ENCODE results near the gene UBE2QL1. TPM values are rescaled to one million over a fixed set of nuclear protein-coding genes. Genes with fewer than 3 reads are reported as not detected.

UBE2QL1 gene
- total RNA-seq, 2 donors from 2014 or later, result 0.33 to 0.78 TPM

GRCh38 chr5:6539060-6539459 is 90.4 kb downstream of the UBE2QL1 start:
- intact Hi-C loops (cut with DNase I), result no loop called here
- TF ChIP-seq CTCF (IDR thresholded peaks at IDR 0.05) (no peak), POLR2A (IDR thresholded peaks at IDR 0.05) (no peak)
- Histone ChIP-seq H3K4me3 (no peak overlapping the region), H3K9me3 (no peaks in the 10 kb centered on the region), H3K27me3 (no peaks in the 10 kb centered on the region), H3K27ac (no peak overlapping the region), H3K36me3 (replicated peaks in 1 of 2; ENCODE audit: insufficient read depth in 1 of 2, low read depth in 2 of 2) (no peaks in the 10 kb centered on the region), H3K4me1 (peaks cover 10% of the 10 kb centered on the region)
- 84 to 88% methylated on average over 1 of the region's 1 CpG for WGBS, 2 donors
- DNase-seq (no peak), ATAC-seq (no peak)

- Histone ChIP-seq H3K9me3 (no peaks in the 10 kb centered on the region), H3K4me1 (peaks cover 10% of the 10 kb centered on the region), H3K27me3 (no peaks in the 10 kb centered on the region), H3K4me3 (no peak overlapping the region), H3K36me3 (replicated peaks in 1 of 2; ENCODE audit: insufficient read depth in 1 of 2, low read depth in 2 of 2) (no peaks in the 10 kb centered on the region), H3K27ac (no peak overlapping the region)
- WGBS, 2 donors, result 67 to 68% methylated on average over 6 of the region's 6 CpGs
- TF ChIP-seq POLR2A (IDR thresholded peaks at IDR 0.05) (no peak), CTCF (IDR thresholded peaks at IDR 0.05) (no peak)
- intact Hi-C loops (cut with DNase I), result no loop called here
- ATAC-seq (no peak), DNase-seq (no peak)
Observed at GRCh38 chr5:6540111-6540827, 91.6 kb downstream of the UBE2QL1 start.

- no peak for DNase-seq
- Histone ChIP-seq H3K36me3 (replicated peaks in 1 of 2; ENCODE audit: insufficient read depth in 1 of 2, low read depth in 2 of 2) (no peaks in the 10 kb centered on the region), H3K4me1 (no peaks in the 10 kb centered on the region), H3K27me3 (no peaks in the 10 kb centered on the region), H3K27ac (no peak overlapping the region), H3K9me3 (no peaks in the 10 kb centered on the region), H3K4me3 (no peak overlapping the region)
- 64 to 66% methylated on average over 5 of the region's 5 CpGs for WGBS, 2 donors
- intact Hi-C loops (cut with DNase I), result no loop called here
- ATAC-seq, result no peak
- TF ChIP-seq POLR2A (IDR thresholded peaks at IDR 0.05) (no peak), CTCF (IDR thresholded peaks at IDR 0.05) (no peak)
Observed at GRCh38 chr5:6541256-6542013, 92.8 kb downstream of the UBE2QL1 start.

DNA sequence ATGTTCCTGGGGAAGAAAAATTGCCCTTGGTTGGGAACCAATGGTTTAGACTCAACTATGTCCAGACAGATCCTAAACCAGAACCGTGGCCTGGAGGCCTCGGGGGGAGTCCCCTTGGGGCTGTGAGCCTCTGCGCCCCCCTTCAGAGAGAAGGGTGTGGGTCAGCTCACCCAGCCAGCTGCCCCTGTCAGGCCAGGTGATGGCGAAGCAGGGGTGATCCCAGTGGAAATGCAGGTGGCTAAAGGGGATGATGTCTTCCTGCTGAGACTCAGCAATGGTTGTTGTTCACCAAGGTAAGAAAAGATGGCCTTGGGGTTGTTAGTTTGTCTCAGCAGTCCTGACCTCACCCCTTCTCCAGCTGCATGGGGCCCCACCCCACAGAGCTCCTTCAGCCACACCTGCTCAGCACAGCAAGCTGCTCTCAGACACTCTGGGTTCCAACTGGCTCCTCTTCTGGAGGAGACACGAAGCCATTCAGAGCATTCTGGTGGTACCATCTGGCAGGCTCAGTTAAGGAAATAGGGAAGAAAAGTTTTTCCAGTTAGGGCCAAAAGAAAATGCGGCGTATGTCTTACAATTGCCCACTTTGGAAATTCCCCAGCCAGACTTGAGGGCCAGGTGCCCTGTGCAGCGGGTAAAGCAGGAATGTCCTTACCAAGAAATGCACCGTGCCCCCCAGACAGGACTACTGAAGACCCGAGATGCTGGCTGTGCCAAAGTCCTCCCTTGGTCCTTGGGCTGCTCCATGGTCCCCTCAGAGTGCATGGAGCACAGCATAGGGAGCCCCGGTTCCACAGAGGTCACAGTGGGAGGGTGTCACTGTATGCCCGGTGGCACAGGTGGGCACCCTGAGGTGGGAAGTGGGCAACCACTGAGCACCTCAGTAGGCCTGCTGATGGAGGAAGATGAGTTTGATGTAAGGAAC is 94.0 kb downstream of the UBE2QL1 start:
- no peak overlapping the region for H3K4me3 ChIP-seq
- H3K27ac ChIP-seq, result no peak overlapping the region
- H3K27me3 ChIP-seq, result no peaks in the 10 kb centered on the region
- no peaks in the 10 kb centered on the region for H3K9me3 ChIP-seq
- no peak for TF ChIP-seq POLR2A (IDR thresholded peaks at IDR 0.05)
- no peak for TF ChIP-seq CTCF (IDR thresholded peaks at IDR 0.05)
- H3K36me3 ChIP-seq (replicated peaks in 1 of 2; ENCODE audit: insufficient read depth in 1 of 2, low read depth in 2 of 2), result no peaks in the 10 kb centered on the region
- DNase-seq, result no peak
- intact Hi-C loops (cut with DNase I), result no loop called here
- no peaks in the 10 kb centered on the region for H3K4me1 ChIP-seq
- 81 to 91% methylated on average over 11 to 12 of the region's 12 CpGs for WGBS, 2 donors
- no peak for ATAC-seq

All from body of pancreas (tissue), 4 donors.